Testis (tissue), 2 donors: ENCODE results near the gene SYF2.

Experiments
- CTCF ChIP-seq, 3 experiments: fragments of 450-650 bp in 2 of 3; fragments of 200-600 bp in 1 of 3; sonication (generic) in 1 of 3; IDR thresholded peaks; one replicate each; pipeline ENCODE4 v1.5.1; 2016 to 2019; ENCODE audit warnings: antibody characterized with exemption in 3 of 3, mild to moderate bottlenecking in 2 of 3, moderate library complexity in 1 of 3
- POLR2A ChIP-seq: fragments of 450-650 bp; IDR thresholded peaks from one replicate; pipeline ENCODE4 v1.6.1; 2017; ENCODE audit warnings: antibody characterized with exemption, mild to moderate bottlenecking, moderate library complexity

- TF ChIP-seq CTCF (IDR thresholded peaks at IDR 0.05) (no peak), POLR2A (no peak)
These were observed 35.5 kb downstream of the SYF2 start for GRCh38 chr1:25196830-25197229.
